Choroid plexus epithelial cell (primary cell): ENCODE results near the gene EFCAB9.
A peak's percentile ranks its signal among the peaks of the same experiment; 100 is the strongest.

Source experiments
- DNase-seq: peaks from one replicate; pipeline ENCODE4 v3.0.0-alpha.2; 2010; ENCODE audit warnings: low read depth
- H3K4me3 ChIP-seq: 2 replicates; pipeline ENCODE4 v1.5.1; 2011; ENCODE audit warnings: low read depth, mild to moderate bottlenecking, control low read depth, low read length, moderate library complexity
- TF ChIP-seq, protein P1 (sequence below): conservative IDR thresholded peaks from 2 replicates; pipeline ENCODE4 v1.5.1; 2011; ENCODE audit warnings: low read depth, mild to moderate bottlenecking, control low read depth, inconsistent platforms, low read length, moderate library complexity

The EFCAB9 gene

GRCh38 chr5:172193872-172194271, at the start of gene EFCAB9:
TSS of gene EFCAB9 (plus strand) at chr5:172194172. CDS start at chr5:172194173, 1 bp downstream.
- H3K4me3 ChIP-seq = no peak within 1 kb of the TSS
- TF ChIP-seq, protein P1, sequence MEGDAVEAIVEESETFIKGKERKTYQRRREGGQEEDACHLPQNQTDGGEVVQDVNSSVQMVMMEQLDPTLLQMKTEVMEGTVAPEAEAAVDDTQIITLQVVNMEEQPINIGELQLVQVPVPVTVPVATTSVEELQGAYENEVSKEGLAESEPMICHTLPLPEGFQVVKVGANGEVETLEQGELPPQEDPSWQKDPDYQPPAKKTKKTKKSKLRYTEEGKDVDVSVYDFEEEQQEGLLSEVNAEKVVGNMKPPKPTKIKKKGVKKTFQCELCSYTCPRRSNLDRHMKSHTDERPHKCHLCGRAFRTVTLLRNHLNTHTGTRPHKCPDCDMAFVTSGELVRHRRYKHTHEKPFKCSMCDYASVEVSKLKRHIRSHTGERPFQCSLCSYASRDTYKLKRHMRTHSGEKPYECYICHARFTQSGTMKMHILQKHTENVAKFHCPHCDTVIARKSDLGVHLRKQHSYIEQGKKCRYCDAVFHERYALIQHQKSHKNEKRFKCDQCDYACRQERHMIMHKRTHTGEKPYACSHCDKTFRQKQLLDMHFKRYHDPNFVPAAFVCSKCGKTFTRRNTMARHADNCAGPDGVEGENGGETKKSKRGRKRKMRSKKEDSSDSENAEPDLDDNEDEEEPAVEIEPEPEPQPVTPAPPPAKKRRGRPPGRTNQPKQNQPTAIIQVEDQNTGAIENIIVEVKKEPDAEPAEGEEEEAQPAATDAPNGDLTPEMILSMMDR = no peak
- DNase-seq = no peak

- peak; percentile 25 for DNase-seq
- no peak overlapping the region for H3K4me3 ChIP-seq
- TF ChIP-seq, protein P1 = no peak
Observed at GRCh38 chr5:172144291-172144815, 49.6 kb upstream of the EFCAB9 start.

DNA sequence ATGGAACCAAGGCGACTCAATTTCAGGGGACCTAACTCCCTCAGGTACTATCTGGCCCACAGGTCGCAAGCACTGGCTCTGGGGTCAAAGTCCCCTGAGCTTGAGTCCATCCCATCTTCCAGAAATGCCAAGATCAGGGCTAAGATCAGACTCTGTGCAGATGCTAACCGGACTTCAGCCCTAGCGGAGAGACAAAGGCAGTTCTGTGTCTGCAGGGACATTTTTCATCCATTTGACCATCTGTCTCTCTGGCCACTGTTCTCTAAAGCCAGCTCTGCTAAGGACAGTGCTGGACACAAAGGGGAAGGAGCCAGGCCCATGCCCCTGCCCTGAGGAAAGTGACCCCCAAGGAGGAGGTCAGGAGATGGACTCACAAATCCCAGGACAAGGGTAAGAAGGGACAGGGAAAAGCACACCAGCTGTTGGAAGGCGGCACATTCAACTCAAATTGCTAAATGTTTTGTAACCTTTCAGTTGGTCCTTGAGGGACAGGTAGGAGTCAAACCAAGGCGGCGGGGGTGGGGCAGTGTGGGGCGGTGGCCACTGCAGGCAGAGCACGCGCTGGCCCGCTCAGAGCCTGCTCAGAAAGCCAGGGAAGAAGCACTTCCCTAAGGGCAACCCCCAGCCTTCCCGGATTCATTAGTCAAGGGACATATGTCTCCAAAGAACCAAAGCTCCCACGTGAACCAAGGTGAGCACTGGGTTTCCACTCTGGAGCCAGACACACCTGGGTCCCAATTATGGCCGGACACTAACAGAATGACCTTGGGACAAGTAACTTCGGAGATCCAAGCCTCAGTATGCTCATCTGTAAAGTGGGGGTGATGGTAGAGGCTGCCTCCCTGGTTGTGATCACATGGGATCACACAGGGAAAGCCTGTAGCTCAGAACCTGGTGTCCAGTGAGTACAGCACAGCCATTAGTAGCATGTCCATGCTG, 48.8 kb upstream of the EFCAB9 start:
- TF ChIP-seq, protein P1 = no peak
- no peak for DNase-seq
- no peak overlapping the region for H3K4me3 ChIP-seq

DNA sequence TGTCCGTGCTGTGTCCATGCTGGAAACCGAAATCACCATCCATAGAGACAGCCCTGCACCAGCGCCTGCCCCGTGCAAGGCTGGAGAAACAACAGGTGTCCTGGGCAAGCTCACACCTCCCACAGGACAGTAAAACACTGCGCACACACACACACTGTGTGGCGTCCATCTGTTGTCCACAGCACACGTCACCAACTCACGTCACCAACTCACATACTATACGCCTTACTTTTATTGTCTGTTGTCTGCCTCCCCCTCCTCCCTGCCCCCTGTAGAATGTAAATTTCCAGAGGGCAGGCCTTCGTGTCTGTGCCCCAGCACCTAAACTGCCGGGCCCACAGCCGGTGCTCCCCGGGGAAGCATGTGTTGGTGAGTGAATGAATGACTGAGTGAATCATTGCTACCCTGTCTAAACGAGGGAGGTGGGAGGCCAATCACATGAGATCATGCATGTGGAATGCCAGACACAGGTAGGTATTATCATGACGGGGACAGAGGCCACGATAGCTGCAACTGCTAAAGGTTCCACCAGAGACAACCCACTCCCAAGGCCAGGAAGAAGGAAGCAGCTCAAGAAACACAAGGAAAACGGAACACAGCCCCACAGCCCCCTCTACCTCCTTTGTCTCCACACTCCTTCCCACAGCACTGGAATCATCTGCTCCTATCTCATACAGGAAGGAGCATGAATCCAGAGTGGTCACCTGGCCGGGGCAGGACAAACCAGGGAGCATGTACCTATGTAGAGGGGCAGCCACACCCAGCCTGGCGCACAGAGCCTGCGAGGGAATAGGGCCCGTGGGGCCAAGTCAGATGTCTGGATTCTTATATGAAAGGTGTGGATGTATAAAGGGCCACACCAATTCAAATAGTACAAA, 47.9 kb upstream of the EFCAB9 start:
- H3K4me3 ChIP-seq = no peak overlapping the region
- TF ChIP-seq, protein P1 = no peak
- no peak for DNase-seq

- DNase-seq = no peak
- TF ChIP-seq, protein P1 = no peak
- H3K4me3 ChIP-seq = no peak overlapping the region
Observed at GRCh38 chr5:172146748-172147092, 47.3 kb upstream of the EFCAB9 start.

GRCh38 chr5:172147857-172148256, 46.1 kb upstream of the EFCAB9 start:
- no peak overlapping the region for H3K4me3 ChIP-seq
- TF ChIP-seq, protein P1 = no peak
- DNase-seq = no peak
